ENCODE measurements around the gene FOXP1. TPM values are rescaled to one million over a fixed set of nuclear protein-coding genes. Genes with fewer than 3 reads are reported as not detected.

FOXP1 gene
- total and polyA plus RNA-seq, 8 donors, result 12.3 to 215 (median 117) TPM

- H3K36me3 ChIP-seq, result peaks cover 11 to 22% (median 16%) of the 10 kb centered on the region in 4 donors
- no peak for TF ChIP-seq EP300 (IDR thresholded peaks at IDR 0.05)
- TF ChIP-seq, protein P1, sequence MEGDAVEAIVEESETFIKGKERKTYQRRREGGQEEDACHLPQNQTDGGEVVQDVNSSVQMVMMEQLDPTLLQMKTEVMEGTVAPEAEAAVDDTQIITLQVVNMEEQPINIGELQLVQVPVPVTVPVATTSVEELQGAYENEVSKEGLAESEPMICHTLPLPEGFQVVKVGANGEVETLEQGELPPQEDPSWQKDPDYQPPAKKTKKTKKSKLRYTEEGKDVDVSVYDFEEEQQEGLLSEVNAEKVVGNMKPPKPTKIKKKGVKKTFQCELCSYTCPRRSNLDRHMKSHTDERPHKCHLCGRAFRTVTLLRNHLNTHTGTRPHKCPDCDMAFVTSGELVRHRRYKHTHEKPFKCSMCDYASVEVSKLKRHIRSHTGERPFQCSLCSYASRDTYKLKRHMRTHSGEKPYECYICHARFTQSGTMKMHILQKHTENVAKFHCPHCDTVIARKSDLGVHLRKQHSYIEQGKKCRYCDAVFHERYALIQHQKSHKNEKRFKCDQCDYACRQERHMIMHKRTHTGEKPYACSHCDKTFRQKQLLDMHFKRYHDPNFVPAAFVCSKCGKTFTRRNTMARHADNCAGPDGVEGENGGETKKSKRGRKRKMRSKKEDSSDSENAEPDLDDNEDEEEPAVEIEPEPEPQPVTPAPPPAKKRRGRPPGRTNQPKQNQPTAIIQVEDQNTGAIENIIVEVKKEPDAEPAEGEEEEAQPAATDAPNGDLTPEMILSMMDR (IDR thresholded peaks at IDR 0.05), result no peak
- no peak for TF ChIP-seq POLR2A (IDR thresholded peaks at IDR 0.05)
- TF ChIP-seq POLR2AphosphoS5 (IDR thresholded peaks at IDR 0.05), result no peak
- H3K9me3 ChIP-seq, result no peaks in the 10 kb centered on the region
- no peak overlapping the region for H3K4me3 ChIP-seq
- DNase-seq, result no peak
- no peaks in the 10 kb centered on the region for H3K27me3 ChIP-seq
- H3K27ac ChIP-seq, result peak overlapping the region in 3 of 5 donors; percentile 57 to 71 (median 70)
- intact Hi-C loops (cut with DNase I; ENCODE audit: low total_unique reads), result no loop called here
- peaks cover 33 to 80% (median 63%) of the 10 kb centered on the region in 4 donors for H3K4me1 ChIP-seq
- 94 to 100% (median 95%) methylated on average over 1 of the region's 1 CpG for WGBS, 5 donors
Measured at GRCh38 chr3:71012971-71013370, 570.6 kb downstream of the FOXP1 start.

DNA sequence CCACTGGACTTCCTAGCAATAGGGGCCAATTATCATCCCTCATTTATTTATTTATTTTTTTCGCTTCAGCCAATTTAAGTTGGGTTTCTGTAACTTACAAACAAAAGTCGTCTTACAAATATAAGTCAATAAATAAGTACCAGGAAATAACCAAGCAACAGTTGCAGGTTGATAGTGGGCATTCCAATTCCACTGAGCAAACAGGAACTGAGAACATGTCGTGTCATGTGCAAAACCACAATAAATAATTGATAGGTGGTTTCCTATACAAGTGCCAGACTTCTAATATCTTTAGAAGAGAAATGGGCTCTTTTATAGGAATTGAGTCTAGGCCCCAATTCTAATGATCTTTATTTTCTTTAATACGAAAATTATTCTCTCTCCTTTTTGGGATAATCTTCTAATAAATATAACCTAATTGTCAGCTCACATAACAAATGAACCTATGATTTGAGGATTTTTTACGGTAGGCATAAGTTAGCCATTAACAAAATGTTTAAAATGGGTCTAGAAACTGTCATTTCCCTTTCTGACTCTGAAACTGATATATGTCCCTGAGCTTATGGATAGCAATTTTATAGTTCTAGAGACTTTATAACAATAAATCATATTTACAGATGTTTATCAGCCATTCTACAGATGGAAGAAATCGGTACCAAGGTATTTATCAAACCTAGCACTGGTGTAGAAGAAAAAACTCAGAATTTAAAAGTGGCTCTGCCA is 571.8 kb downstream of the FOXP1 start:
- intact Hi-C loops (cut with DNase I; ENCODE audit: low total_unique reads), result no loop called here
- DNase-seq, result peak in 1 of 2 donors; percentile 67
- no peak for TF ChIP-seq EP300 (IDR thresholded peaks at IDR 0.05)
- peak in 2 of 3 donors; percentile 43 to 72 for TF ChIP-seq POLR2AphosphoS5 (IDR thresholded peaks at IDR 0.05)
- peaks cover 44 to 80% (median 65%) of the 10 kb centered on the region in 4 donors for H3K4me1 ChIP-seq
- no peaks in the 10 kb centered on the region for H3K9me3 ChIP-seq
- WGBS, 5 donors, result 37 to 55% (median 45%) methylated on average over 6 of the region's 6 CpGs
- peaks cover 11 to 22% (median 16%) of the 10 kb centered on the region in 4 donors for H3K36me3 ChIP-seq
- H3K27me3 ChIP-seq, result no peaks in the 10 kb centered on the region
- H3K4me3 ChIP-seq, result no peak overlapping the region
- peak overlapping the region; percentile 51 to 76 (median 70) for H3K27ac ChIP-seq

GRCh38 chr3:71010726-71011455 is 572.6 kb downstream of the FOXP1 start:
- no peak for DNase-seq
- intact Hi-C loops (cut with DNase I; ENCODE audit: low total_unique reads), result no loop called here
- Histone ChIP-seq H3K27ac (peak overlapping the region; percentile 51 to 76 (median 70)), H3K4me1 (peaks cover 48 to 80% (median 69%) of the 10 kb centered on the region in 4 donors), H3K4me3 (no peak overlapping the region), H3K27me3 (no peaks in the 10 kb centered on the region), H3K9me3 (no peaks in the 10 kb centered on the region), H3K36me3 (peaks cover 11 to 22% (median 16%) of the 10 kb centered on the region in 4 donors)
- WGBS, 5 donors, result 70 to 83% (median 75%) methylated on average over 3 of the region's 3 CpGs
- TF ChIP-seq, protein P1 (IDR thresholded peaks at IDR 0.05), result no peak
- TF ChIP-seq POLR2AphosphoS5 (IDR thresholded peaks at IDR 0.05), result no peak
- no peak for TF ChIP-seq EP300 (IDR thresholded peaks at IDR 0.05)
- TF ChIP-seq POLR2A (IDR thresholded peaks at IDR 0.05), result no peak

- DNase-seq, result no peak
- H3K27me3 ChIP-seq, result no peaks in the 10 kb centered on the region
- H3K36me3 ChIP-seq, result peaks cover 0 to 6% (median 0%) of the 10 kb centered on the region in 4 donors
- WGBS, 5 donors, result 28 to 49% (median 36%) methylated on average over 7 of the region's 7 CpGs
- intact Hi-C loops (cut with DNase I; ENCODE audit: low total_unique reads), result no loop called here
- H3K4me3 ChIP-seq, result no peak overlapping the region
- H3K4me1 ChIP-seq, result peaks cover 53 to 96% (median 80%) of the 10 kb centered on the region in 4 donors
- TF ChIP-seq POLR2AphosphoS5 (IDR thresholded peaks at IDR 0.05) (no peak), EP300 (IDR thresholded peaks at IDR 0.05) (no peak), POLR2A (IDR thresholded peaks at IDR 0.05) (no peak)
- TF ChIP-seq, protein P1 (IDR thresholded peaks at IDR 0.05), result no peak
- H3K9me3 ChIP-seq, result no peaks in the 10 kb centered on the region
- H3K27ac ChIP-seq, result peak overlapping the region; percentile 42 to 71 (median 68)
Measured at GRCh38 chr3:71008350-71008935, 575.1 kb downstream of the FOXP1 start.
